ENCODE results near the gene LUC7L3. TPM values are rescaled to one million over a fixed set of nuclear protein-coding genes. Genes with fewer than 3 reads are reported as not detected.

Gene LUC7L3
- total and polyA plus RNA-seq, 2 of the 13 experiments (the other 11 are each of a cell fraction or from before 2014, with no cell fraction given), result 108 to 120 TPM

- TF ChIP-seq MED13 (CRISPR knock-in tag; IDR thresholded peaks at IDR 0.05), result peak; percentile 96
- peak; percentile 95 for TF ChIP-seq ZNF878 (CRISPR knock-in tag; IDR thresholded peaks at IDR 0.05)
- peak; percentile 87; the same call in 1 of the 2 replicates for TF ChIP-seq MLX (CRISPR knock-in tag; IDR thresholded peaks at IDR 0.05)
- peak; percentile 74 for TF ChIP-seq ZSCAN5A (CRISPR knock-in tag; IDR thresholded peaks at IDR 0.05; ENCODE audit: borderline replicate concordance)
- no peak for TF ChIP-seq ZFP41 (CRISPR knock-in tag; IDR thresholded peaks at IDR 0.05; ENCODE audit: borderline replicate concordance)
- TF ChIP-seq AHR (CRISPR knock-in tag; IDR thresholded peaks at IDR 0.05), result no peak
- peak; percentile 63; the same call in 1 of the 2 replicates for TF ChIP-seq GMEB1 (CRISPR knock-in tag; IDR thresholded peaks at IDR 0.05; ENCODE audit: borderline replicate concordance)
- TF ChIP-seq DNMT1 (CRISPR knock-in tag; IDR thresholded peaks at IDR 0.05), result peak; percentile 26; the same call in 1 of the 2 replicates
- TF ChIP-seq ZNF235 (CRISPR knock-in tag; IDR thresholded peaks at IDR 0.05; ENCODE audit: borderline replicate concordance), result peak; percentile 56; the same call in 1 of the 2 replicates
- TF ChIP-seq RCOR2 (CRISPR knock-in tag; IDR thresholded peaks at IDR 0.05), result peak; percentile 94
- no peak; the same call in 1 of the 2 replicates for TF ChIP-seq MTF2 (CRISPR knock-in tag; IDR thresholded peaks at IDR 0.05; ENCODE audit: borderline replicate concordance)
- peak; percentile 95 for TF ChIP-seq ZNF34 (CRISPR knock-in tag; IDR thresholded peaks at IDR 0.05; ENCODE audit: borderline replicate concordance)
- no peak for TF ChIP-seq SNAI1 (CRISPR knock-in tag; IDR thresholded peaks at IDR 0.05; ENCODE audit: borderline replicate concordance)
- peak; percentile 98 for TF ChIP-seq FOXO1 (CRISPR knock-in tag; IDR thresholded peaks at IDR 0.05)
- no peak for TF ChIP-seq ZKSCAN5 (CRISPR knock-in tag; IDR thresholded peaks at IDR 0.05)
- peak in 1 of 2 experiments; percentile 74; a peak in 1 of 4 replicates for TF ChIP-seq REST (IDR thresholded peaks at IDR 0.05; ENCODE audit: borderline replicate concordance in 1 of 2, low read depth in 1 of 2, low read length in 2 of 2)
- TF ChIP-seq LCORL (IDR thresholded peaks at IDR 0.05), result no peak
- peak; percentile 99 for TF ChIP-seq LCORL (CRISPR knock-in tag; IDR thresholded peaks at IDR 0.05)
- peak; percentile 89; the same call in 1 of the 2 replicates for TF ChIP-seq SMAD1 (CRISPR knock-in tag; IDR thresholded peaks at IDR 0.05; ENCODE audit: borderline replicate concordance, low read depth)
- TF ChIP-seq ZNF678 (CRISPR knock-in tag; IDR thresholded peaks at IDR 0.05), result peak; percentile 97
- no peak for TF ChIP-seq ATM (IDR thresholded peaks at IDR 0.05; ENCODE audit: borderline replicate concordance)
- peak; percentile 78 for TF ChIP-seq ESRRA (CRISPR knock-in tag; IDR thresholded peaks at IDR 0.05; ENCODE audit: low read depth)
Measured at GRCh38 chr17:50684612-50685333, 34.6 kb upstream of the LUC7L3 start (continued).
